Activated T-helper 1 cell treated with anti-CD3 and anti-CD28 coated beads, Interleukin-12 subunit alpha, Interleukin-12 subunit beta, Interleukin-2, Interleukin-4 antibody, amounts not matched to agents 30 ng/mL and 10 ng/mL and 1 ng/mL, durations not matched to agents 14 hours and 24 hours and 36 hours (primary cell): ENCODE results near the gene GTF2F2. TPM values are rescaled to one million over a fixed set of nuclear protein-coding genes. Genes with fewer than 3 reads are reported as not detected.

ENCODE experiments used
- total RNA-seq: library from RNA; stranded (reverse); gene quantifications from 2 replicates; pipeline ENCODE4 v1.2.3, GENCODE V29; 2022

The GTF2F2 gene
- total RNA-seq, 1 donor from 2014 or later: 30.1 TPM

Other genes starting within 250 kb of the GTF2F2 start
- 12.2 and 13.5 TPM in 2 replicates for gene NUFIP1, start 131.0 kb upstream of the GTF2F2 start, total RNA-seq
- 29.8 and 33.5 TPM in 2 replicates for gene GPALPP1, start 131.0 kb upstream of the GTF2F2 start, total RNA-seq
- not detected in 2 replicates for gene KCTD4, start 80.5 kb downstream of the GTF2F2 start, total RNA-seq
- gene TPT1, start 220.7 kb downstream of the GTF2F2 start, total RNA-seq: 2,353 and 2,360 TPM in 2 replicates